HepG2 (cell line): ENCODE results near the gene FBF1. TPM values are rescaled to one million over a fixed set of nuclear protein-coding genes. Genes with fewer than 3 reads are reported as not detected.

Source experiments
- ATAD3A ChIP-seq: sonication (generic); formaldehyde crosslinking; IDR thresholded peaks from 2 replicates; pipeline ENCODE4 v1.4.0; 2020; ENCODE audit warnings: missing genetic modification reagents
- ATF7-NPFF ChIP-seq: sonication (generic); formaldehyde crosslinking; IDR thresholded peaks from 2 replicates; pipeline ENCODE4 v1.8.1; 2023; ENCODE audit warnings: mild to moderate bottlenecking, low read depth, missing genetic modification reagents, moderate library complexity
- CERS6 ChIP-seq: sonication (generic); formaldehyde crosslinking; IDR thresholded peaks from 2 replicates; pipeline ENCODE4 v1.5.0; 2020; ENCODE audit warnings: missing genetic modification reagents
- GATA4 ChIP-seq: sonication (generic); IDR thresholded peaks from 2 replicates; pipeline ENCODE4 v1.6.1; 2016; ENCODE audit warnings: antibody characterized with exemption, low read depth, borderline replicate concordance
- KAT2B ChIP-seq: fragments of 150-350 bp; IDR thresholded peaks from 2 replicates; pipeline ENCODE4 v1.6.1; 2014; ENCODE audit warnings: low read depth, low read length, borderline replicate concordance
- NONO ChIP-seq, 2 experiments: fragments of 450-650 bp in 1 of 2; sonication (generic) in 1 of 2; formaldehyde crosslinking in 1 of 2; IDR thresholded peaks in 1 of 2; conservative IDR thresholded peaks in 1 of 2; 2 replicates each; pipeline versions ENCODE4 v1.6.1 to v1.8.0; 2017 to 2022; ENCODE audit warnings: mild to moderate bottlenecking in 1 of 2, missing genetic modification reagents in 1 of 2, moderate library complexity in 1 of 2
- ONECUT2 ChIP-seq: sonication (generic); formaldehyde crosslinking; IDR thresholded peaks from 2 replicates; pipeline ENCODE4 v1.4.0; 2020; ENCODE audit warnings: missing genetic modification reagents
- RFXAP ChIP-seq: sonication (generic); formaldehyde crosslinking; IDR thresholded peaks from 2 replicates; pipeline ENCODE4 v1.4.0; 2020; ENCODE audit warnings: missing genetic modification reagents, borderline replicate concordance
- SAP130 ChIP-seq: IDR thresholded peaks from 2 replicates; pipeline ENCODE4 v1.6.1; 2016; ENCODE audit warnings: low read depth
- SIN3B ChIP-seq: fragments of 150-350 bp; IDR thresholded peaks from 2 replicates; pipeline ENCODE4 v1.6.1; 2014; ENCODE audit warnings: low read length
- WIZ ChIP-seq: sonication (generic); formaldehyde crosslinking; IDR thresholded peaks from 2 replicates; pipeline ENCODE4 v1.5.1; 2020; ENCODE audit warnings: mild to moderate bottlenecking, missing genetic modification reagents
- ZBTB25 ChIP-seq: IDR thresholded peaks from 2 replicates; pipeline ENCODE4 v1.6.1; 2018; ENCODE audit warnings: missing genetic modification reagents
- ZKSCAN8 ChIP-seq: IDR thresholded peaks from 2 replicates; pipeline ENCODE4 v1.6.1; 2016; ENCODE audit warnings: borderline replicate concordance, missing genetic modification reagents, missing compliant biosample characterization
- ZMYM2 ChIP-seq: sonication (generic); formaldehyde crosslinking; IDR thresholded peaks from 2 replicates; pipeline ENCODE4 v1.8.0; 2022; ENCODE audit warnings: mild to moderate bottlenecking, missing genetic modification reagents
- ZNF34 ChIP-seq: sonication (generic); formaldehyde crosslinking; IDR thresholded peaks from 2 replicates; pipeline ENCODE4 v1.4.0; 2020; ENCODE audit warnings: mild to moderate bottlenecking, missing genetic modification reagents, borderline replicate concordance
- ZNF460 ChIP-seq: sonication (generic); formaldehyde crosslinking; IDR thresholded peaks from 2 replicates; pipeline ENCODE4 v1.5.1; 2020; ENCODE audit warnings: missing genetic modification reagents, mild to moderate bottlenecking, borderline replicate concordance
- ZNF543 ChIP-seq: sonication (generic); formaldehyde crosslinking; IDR thresholded peaks from 2 replicates; pipeline ENCODE4 v1.4.0; 2020; ENCODE audit warnings: mild to moderate bottlenecking, missing genetic modification reagents
- ZNF562 ChIP-seq: sonication (generic); formaldehyde crosslinking; IDR thresholded peaks from 2 replicates; pipeline ENCODE4 v1.8.0; 2022; ENCODE audit warnings: missing genetic modification reagents, borderline replicate concordance
- ZNF607 ChIP-seq: sonication (generic); formaldehyde crosslinking; IDR thresholded peaks from 2 replicates; pipeline ENCODE4 v1.5.1; 2020; ENCODE audit warnings: missing genetic modification reagents, mild to moderate bottlenecking, borderline replicate concordance
- ZNF703 ChIP-seq: sonication (generic); formaldehyde crosslinking; IDR thresholded peaks from 2 replicates; pipeline ENCODE4 v1.5.1; 2020; ENCODE audit warnings: missing genetic modification reagents, mild to moderate bottlenecking, moderate library complexity, borderline replicate concordance
- ZNF724P ChIP-seq: sonication (generic); formaldehyde crosslinking; IDR thresholded peaks from 2 replicates; pipeline ENCODE4 v1.8.0; 2022; ENCODE audit warnings: missing genetic modification reagents, borderline replicate concordance
- ZNF772 ChIP-seq: sonication (generic); formaldehyde crosslinking; IDR thresholded peaks from 2 replicates; pipeline ENCODE4 v1.5.0; 2020; ENCODE audit warnings: mild to moderate bottlenecking, missing genetic modification reagents
- polyA plus RNA-seq, 8 experiments: library from polyadenylated mRNA; depleted of rRNA in 3 of 8; stranded (reverse) in 7 of 8; unstranded in 1 of 8; fragments of >200 nt; fragmentation: Illumina TruSeq in 4 of 8; extraction: Trizol in 4 of 8; gene quantifications; 2 replicates each; pipeline versions ENCODE4 v1.2.1 to v1.2.3, GENCODE V29; 2011 to 2016; ENCODE audit warnings: low read depth in 4 of 8, missing spikeins in 1 of 8, mixed read lengths in 1 of 8; ENCODE audit not compliant: insufficient read depth in 1 of 8
- total RNA-seq, 5 experiments: library from RNA; depleted of rRNA; stranded (reverse); fragments of >200 nt; fragmentation: Illumina TruSeq; extraction: Trizol; gene quantifications; 2 replicates each; pipeline ENCODE4 v1.2.3, GENCODE V29; 2016; ENCODE audit warnings: low read depth in 1 of 5
- TF ChIP-seq, protein P1 (sequence below): sonication (generic); formaldehyde crosslinking; IDR thresholded peaks from 2 replicates; pipeline ENCODE4 v1.9.0; 2022; ENCODE audit warnings: low read depth, missing genetic modification reagents
- TF ChIP-seq, protein P2 (sequence below): sonication (generic); formaldehyde crosslinking; IDR thresholded peaks from 2 replicates; pipeline ENCODE4 v1.5.0; 2020; ENCODE audit warnings: mild to moderate bottlenecking, missing genetic modification reagents

The FBF1 gene
- total and polyA plus RNA-seq, 2 of the 13 experiments (the other 11 are each of a cell fraction or from before 2014, with no cell fraction given), result 2.4 to 8.1 TPM

GRCh38 chr17:75876938-75877751, 63.7 kb downstream of the FBF1 start (continued):
- TF ChIP-seq ZNF703 (CRISPR knock-in tag) (peak; percentile 72), ZNF772 (CRISPR knock-in tag) (peak; percentile 28; the same call in 1 of the 2 replicates), ZNF607 (CRISPR knock-in tag) (no peak; the same call in none of the 2 replicates), CERS6 (no peak), SIN3B (0 out of 2 replicates have a peak, but pooled peaks have one; percentile 7), WIZ (CRISPR knock-in tag) (no peak), ONECUT2 (0 out of 2 replicates have a peak, but pooled peaks have one; percentile 36), NONO (IDR thresholded peaks at IDR 0.05) (no peak), NONO (CRISPR knock-in tag; conservative IDR thresholded peaks at IDR 0.05) (peak; percentile 17), ZNF543 (CRISPR knock-in tag) (no peak), RFXAP (CRISPR knock-in tag) (peak; percentile 45; the same call in 1 of the 2 replicates), ZMYM2 (peak; percentile 87; the same call in 1 of the 2 replicates), ZNF724P (CRISPR knock-in tag) (no peak), ZKSCAN8 (CRISPR knock-in tag) (no peak), GATA4 (peak; percentile 9; the same call in 1 of the 2 replicates), ZNF34 (CRISPR knock-in tag) (no peak; the same call in 1 of the 2 replicates), ZBTB25 (CRISPR knock-in tag) (no peak), SAP130 (CRISPR knock-in tag) (peak; percentile 71), KAT2B (no peak), ZNF562 (CRISPR knock-in tag) (no peak; the same call in 1 of the 2 replicates), ATAD3A (CRISPR knock-in tag) (no peak), ZNF460 (no peak), ATF7-NPFF (CRISPR knock-in tag) (no peak)
- TF ChIP-seq, protein P1, sequence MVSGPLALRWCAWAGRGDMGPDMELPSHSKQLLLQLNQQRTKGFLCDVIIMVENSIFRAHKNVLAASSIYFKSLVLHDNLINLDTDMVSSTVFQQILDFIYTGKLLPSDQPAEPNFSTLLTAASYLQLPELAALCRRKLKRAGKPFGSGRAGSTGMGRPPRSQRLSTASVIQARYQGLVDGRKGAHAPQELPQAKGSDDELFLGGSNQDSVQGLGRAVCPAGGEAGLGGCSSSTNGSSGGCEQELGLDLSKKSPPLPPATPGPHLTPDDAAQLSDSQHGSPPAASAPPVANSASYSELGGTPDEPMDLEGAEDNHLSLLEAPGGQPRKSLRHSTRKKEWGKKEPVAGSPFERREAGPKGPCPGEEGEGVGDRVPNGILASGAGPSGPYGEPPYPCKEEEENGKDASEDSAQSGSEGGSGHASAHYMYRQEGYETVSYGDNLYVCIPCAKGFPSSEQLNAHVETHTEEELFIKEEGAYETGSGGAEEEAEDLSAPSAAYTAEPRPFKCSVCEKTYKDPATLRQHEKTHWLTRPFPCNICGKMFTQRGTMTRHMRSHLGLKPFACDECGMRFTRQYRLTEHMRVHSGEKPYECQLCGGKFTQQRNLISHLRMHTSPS, result no peak; the same call in 1 of the 2 replicates
- TF ChIP-seq, protein P2, sequence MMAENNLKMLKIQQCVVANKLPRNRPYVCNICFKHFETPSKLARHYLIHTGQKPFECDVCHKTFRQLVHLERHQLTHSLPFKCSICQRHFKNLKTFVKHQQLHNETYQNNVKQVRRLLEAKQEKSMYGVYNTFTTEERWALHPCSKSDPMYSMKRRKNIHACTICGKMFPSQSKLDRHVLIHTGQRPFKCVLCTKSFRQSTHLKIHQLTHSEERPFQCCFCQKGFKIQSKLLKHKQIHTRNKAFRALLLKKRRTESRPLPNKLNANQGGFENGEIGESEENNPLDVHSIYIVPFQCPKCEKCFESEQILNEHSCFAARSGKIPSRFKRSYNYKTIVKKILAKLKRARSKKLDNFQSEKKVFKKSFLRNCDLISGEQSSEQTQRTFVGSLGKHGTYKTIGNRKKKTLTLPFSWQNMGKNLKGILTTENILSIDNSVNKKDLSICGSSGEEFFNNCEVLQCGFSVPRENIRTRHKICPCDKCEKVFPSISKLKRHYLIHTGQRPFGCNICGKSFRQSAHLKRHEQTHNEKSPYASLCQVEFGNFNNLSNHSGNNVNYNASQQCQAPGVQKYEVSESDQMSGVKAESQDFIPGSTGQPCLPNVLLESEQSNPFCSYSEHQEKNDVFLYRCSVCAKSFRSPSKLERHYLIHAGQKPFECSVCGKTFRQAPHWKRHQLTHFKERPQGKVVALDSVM (CRISPR knock-in tag), result peak; percentile 61; the same call in 1 of the 2 replicates
